Measurements from ENCODE around the gene FARP2.

Gene FARP2

DNA sequence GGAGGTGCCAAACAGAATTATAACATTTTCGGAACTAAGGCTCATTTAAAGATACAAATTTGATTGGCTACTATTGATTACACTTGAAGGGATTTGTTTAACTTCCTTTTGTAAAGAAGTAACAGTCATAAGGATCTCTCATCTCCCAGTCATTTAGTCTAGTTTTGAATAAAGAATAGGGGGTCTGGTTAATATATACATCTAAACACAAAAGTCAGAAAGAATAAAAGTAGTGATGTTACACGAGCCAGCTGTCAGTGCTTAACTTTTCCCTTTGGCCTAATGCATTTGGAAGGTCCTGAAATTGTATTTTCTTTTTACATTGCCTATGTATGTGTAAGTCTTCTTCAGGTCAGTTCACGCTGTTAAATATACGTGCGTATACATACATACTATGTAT is 32.3 kb upstream of the FARP2 start:
- WGBS (ENCODE audit: insufficient coverage), result 80% methylated on average over 1 of the region's 5 CpGs
- DNase-seq, result no peak
- Histone ChIP-seq H3K9me3 (ENCODE audit: control extremely low read depth in 1 of 5, control insufficient read depth in 4 of 5, insufficient read depth in 2 of 5, low read depth in 1 of 5, low read length in 4 of 5) (no peaks in the 10 kb centered on the region), H3K27ac (ENCODE audit: insufficient read depth in 1 of 2, low read depth in 1 of 2, low read length in 2 of 2, poor library complexity in 1 of 2, severe bottlenecking in 2 of 2) (no peak overlapping the region), H3K4me1 (ENCODE audit: control extremely low read depth in 1 of 4, control insufficient read depth in 4 of 4, insufficient read depth in 4 of 4, low read length in 3 of 4) (peaks cover 18 to 46% (median 29%) of the 10 kb centered on the region in 4 experiments), H3K27me3 (replicated peaks in 2 of 5; ENCODE audit: control insufficient read depth in 4 of 5, insufficient read depth in 5 of 5, low read length in 4 of 5) (no peaks in the 10 kb centered on the region), H3K36me3 (ENCODE audit: control insufficient read depth in 4 of 4, insufficient read depth in 4 of 4, low read length in 3 of 4) (peaks cover 5 to 22% (median 17%) of the 10 kb centered on the region in 4 experiments), H3K4me3 (ENCODE audit: control insufficient read depth in 1 of 7, extremely low read depth in 1 of 7, insufficient read depth in 4 of 7, low read depth in 2 of 7, low read length in 6 of 7) (no peak overlapping the region)
- POLR2A ChIA-PET, result interaction anchor here (2.1 kb wide), 1 partner anchor 9 kb away, joined by 5 read pairs; the partner anchor contains the start of genes HDLBP and SEPTIN2
- CTCF ChIA-PET, result interaction anchor here (0.6 to 1.1 kb wide), 2 partner anchors 8 to 60 kb away, joined by 3 read pairs; partner anchors contain the start of genes HDLBP and SEPTIN2

DNA sequence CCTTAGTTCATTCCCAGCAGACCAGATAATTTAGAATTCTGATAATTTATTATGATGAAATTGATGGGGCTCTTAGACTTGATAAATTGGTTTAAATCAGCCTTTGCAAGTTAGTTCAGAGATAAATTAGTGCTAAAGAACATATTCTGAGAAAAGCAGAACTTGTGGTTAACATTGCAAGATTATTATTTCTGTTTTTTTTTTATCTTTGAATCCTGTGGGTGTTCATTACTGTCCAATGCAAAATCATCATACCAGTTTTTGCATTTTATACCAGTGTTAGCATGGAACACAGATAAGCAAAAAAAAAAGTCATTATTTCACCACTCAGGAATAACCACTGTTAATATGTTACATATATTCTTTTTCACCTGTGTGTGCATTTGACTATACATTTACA is 31.3 kb upstream of the FARP2 start:
- Histone ChIP-seq H3K4me1 (ENCODE audit: control extremely low read depth in 1 of 4, control insufficient read depth in 4 of 4, insufficient read depth in 4 of 4, low read length in 3 of 4) (peaks cover 18 to 43% (median 26%) of the 10 kb centered on the region in 4 experiments), H3K27ac (ENCODE audit: insufficient read depth in 1 of 2, low read depth in 1 of 2, low read length in 2 of 2, poor library complexity in 1 of 2, severe bottlenecking in 2 of 2) (no peak overlapping the region), H3K36me3 (ENCODE audit: control insufficient read depth in 4 of 4, insufficient read depth in 4 of 4, low read length in 3 of 4) (peaks cover 5 to 30% (median 18%) of the 10 kb centered on the region in 4 experiments), H3K4me3 (ENCODE audit: control insufficient read depth in 1 of 7, extremely low read depth in 1 of 7, insufficient read depth in 4 of 7, low read depth in 2 of 7, low read length in 6 of 7) (no peak overlapping the region), H3K9me3 (ENCODE audit: control extremely low read depth in 1 of 5, control insufficient read depth in 4 of 5, insufficient read depth in 2 of 5, low read depth in 1 of 5, low read length in 4 of 5) (no peaks in the 10 kb centered on the region), H3K27me3 (replicated peaks in 2 of 5; ENCODE audit: control insufficient read depth in 4 of 5, insufficient read depth in 5 of 5, low read length in 4 of 5) (no peaks in the 10 kb centered on the region)
- DNase-seq, result peak; percentile 52 to 80 (median 70)
- CTCF ChIA-PET, result interaction anchor here (1.1 kb wide), 1 partner anchor 9 kb away, joined by 3 read pairs; the partner anchor contains the start of genes HDLBP and SEPTIN2
- POLR2A ChIA-PET, result interaction anchor here (2.1 kb wide), 1 partner anchor 10 kb away, joined by 5 read pairs; the partner anchor contains the start of genes HDLBP and SEPTIN2

DNA sequence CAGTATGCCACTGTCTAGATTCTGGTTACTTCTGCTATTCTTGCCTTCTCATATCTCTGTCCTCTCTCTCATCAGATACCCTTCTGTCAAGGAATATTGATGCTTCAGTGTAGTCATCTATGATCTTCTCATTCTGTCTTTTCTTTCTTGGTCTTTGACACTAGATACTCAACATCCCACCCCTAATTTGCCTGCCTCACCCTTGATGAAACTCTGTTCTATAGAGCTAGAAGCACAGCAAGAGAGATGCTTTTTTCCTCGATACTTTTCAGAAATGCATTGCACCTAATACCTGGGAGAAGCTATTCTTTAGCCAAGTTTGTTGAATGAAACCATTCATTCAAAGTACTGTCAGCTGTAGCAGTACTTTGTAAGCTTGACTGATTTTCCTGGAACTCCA is 30.8 kb upstream of the FARP2 start:
- Histone ChIP-seq H3K27me3 (replicated peaks in 2 of 5; ENCODE audit: control insufficient read depth in 4 of 5, insufficient read depth in 5 of 5, low read length in 4 of 5) (no peaks in the 10 kb centered on the region), H3K27ac (ENCODE audit: insufficient read depth in 1 of 2, low read depth in 1 of 2, low read length in 2 of 2, poor library complexity in 1 of 2, severe bottlenecking in 2 of 2) (no peak overlapping the region), H3K9me3 (ENCODE audit: control extremely low read depth in 1 of 5, control insufficient read depth in 4 of 5, insufficient read depth in 2 of 5, low read depth in 1 of 5, low read length in 4 of 5) (no peaks in the 10 kb centered on the region), H3K36me3 (ENCODE audit: control insufficient read depth in 4 of 4, insufficient read depth in 4 of 4, low read length in 3 of 4) (peaks cover 5 to 34% (median 19%) of the 10 kb centered on the region in 4 experiments), H3K4me3 (ENCODE audit: control insufficient read depth in 1 of 7, extremely low read depth in 1 of 7, insufficient read depth in 4 of 7, low read depth in 2 of 7, low read length in 6 of 7) (no peak overlapping the region), H3K4me1 (ENCODE audit: control extremely low read depth in 1 of 4, control insufficient read depth in 4 of 4, insufficient read depth in 4 of 4, low read length in 3 of 4) (peaks cover 18 to 42% (median 26%) of the 10 kb centered on the region in 4 experiments)
- no peak for DNase-seq
- ChIA-PET POLR2A (interaction anchor here (2.1 kb wide), 1 partner anchor 10 kb away, joined by 5 read pairs; the partner anchor contains the start of genes HDLBP and SEPTIN2), CTCF (no interaction called here)
- WGBS (ENCODE audit: insufficient coverage), result no CpG with 5 or more reads among the region's 1 CpG

DNA sequence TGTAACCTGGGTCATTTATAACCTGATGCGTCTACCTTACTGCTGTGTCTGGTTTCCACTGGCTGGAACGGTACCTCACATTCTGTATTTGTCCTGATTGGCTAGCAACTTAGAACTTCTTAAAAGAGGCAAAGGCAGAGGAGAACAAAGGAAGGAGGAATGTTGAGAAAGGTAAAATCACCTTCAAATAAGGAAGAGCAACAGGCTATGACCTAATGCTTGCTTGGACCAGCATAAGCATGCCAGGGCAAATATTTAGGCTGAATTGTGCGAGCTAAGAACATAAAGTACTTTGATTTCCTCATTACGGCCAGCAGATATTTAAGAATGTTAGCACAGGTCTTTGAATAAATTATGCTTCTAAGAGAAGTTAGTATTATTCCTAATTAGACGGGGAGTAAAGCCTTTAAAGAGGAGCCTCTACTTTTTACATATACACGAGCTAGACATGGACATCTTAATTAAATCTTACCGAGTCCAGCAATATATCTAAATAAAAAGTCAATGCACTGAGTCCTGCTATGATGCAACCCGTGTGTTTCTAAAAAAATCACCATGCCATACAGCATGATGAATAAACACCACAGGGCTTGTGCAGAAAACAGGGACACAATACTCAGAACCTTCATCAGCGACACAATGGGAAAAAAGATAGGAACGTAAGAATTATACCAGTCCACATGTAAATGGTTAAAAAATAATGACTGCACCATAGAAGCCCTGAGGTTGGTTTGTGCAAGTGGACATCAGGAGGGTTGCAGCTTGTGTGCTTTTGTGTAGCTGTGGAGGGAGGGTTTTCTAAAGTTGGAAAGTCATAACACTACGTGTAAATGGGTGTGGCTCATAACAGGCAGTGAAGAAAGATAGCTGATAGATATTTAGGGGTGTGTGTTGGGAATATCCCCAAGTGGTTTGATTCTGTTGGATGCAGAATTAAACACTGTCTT is 26.1 kb upstream of the FARP2 start:
- POLR2A ChIA-PET, result no interaction called here
- no peak overlapping the region for H3K4me3 ChIP-seq (ENCODE audit: control insufficient read depth in 1 of 7, extremely low read depth in 1 of 7, insufficient read depth in 4 of 7, low read depth in 2 of 7, low read length in 6 of 7)
- peaks cover 7 to 58% (median 33%) of the 10 kb centered on the region in 4 experiments for H3K36me3 ChIP-seq (ENCODE audit: control insufficient read depth in 4 of 4, insufficient read depth in 4 of 4, low read length in 3 of 4)
- no peak overlapping the region for H3K27ac ChIP-seq (ENCODE audit: insufficient read depth in 1 of 2, low read depth in 1 of 2, low read length in 2 of 2, poor library complexity in 1 of 2, severe bottlenecking in 2 of 2)
- DNase-seq, result no peak
- CTCF ChIA-PET, result interaction anchor here (1.1 kb wide), 1 partner anchor 20 kb away, joined by 4 read pairs; no protein-coding TSS in a partner anchor
- H3K27me3 ChIP-seq (replicated peaks in 2 of 5; ENCODE audit: control insufficient read depth in 4 of 5, insufficient read depth in 5 of 5, low read length in 4 of 5), result no peaks in the 10 kb centered on the region
- WGBS (ENCODE audit: insufficient coverage), result 96% methylated on average over 5 of the region's 11 CpGs
- peaks cover 5 to 7% (median 6%) of the 10 kb centered on the region in 4 experiments for H3K4me1 ChIP-seq (ENCODE audit: control extremely low read depth in 1 of 4, control insufficient read depth in 4 of 4, insufficient read depth in 4 of 4, low read length in 3 of 4)
- no peaks in the 10 kb centered on the region for H3K9me3 ChIP-seq (ENCODE audit: control extremely low read depth in 1 of 5, control insufficient read depth in 4 of 5, insufficient read depth in 2 of 5, low read depth in 1 of 5, low read length in 4 of 5)

DNA sequence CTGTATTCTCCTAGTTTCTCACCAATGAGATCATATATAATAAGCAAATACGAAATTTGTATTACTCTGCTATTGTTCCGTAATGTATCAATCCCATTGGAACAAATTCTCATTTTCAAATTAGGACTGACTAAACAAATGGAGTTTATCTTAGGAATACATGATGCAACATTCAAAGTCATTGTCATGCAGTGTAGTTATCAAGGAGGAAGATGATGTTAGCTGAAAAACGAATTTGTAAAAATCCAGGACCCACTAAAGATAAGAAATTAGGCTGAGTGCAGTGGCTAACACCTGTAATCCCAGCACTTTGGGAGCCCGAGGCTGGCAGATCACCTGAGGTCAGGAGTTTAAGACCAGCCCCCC is 25.5 kb upstream of the FARP2 start:
- Histone ChIP-seq H3K4me1 (ENCODE audit: control extremely low read depth in 1 of 4, control insufficient read depth in 4 of 4, insufficient read depth in 4 of 4, low read length in 3 of 4) (peaks cover 0 to under 1% (median 0%) of the 10 kb centered on the region in 4 experiments), H3K36me3 (ENCODE audit: control insufficient read depth in 4 of 4, insufficient read depth in 4 of 4, low read length in 3 of 4) (peaks cover 13 to 65% (median 34%) of the 10 kb centered on the region in 4 experiments)
- POLR2A ChIA-PET, result no interaction called here

DNA sequence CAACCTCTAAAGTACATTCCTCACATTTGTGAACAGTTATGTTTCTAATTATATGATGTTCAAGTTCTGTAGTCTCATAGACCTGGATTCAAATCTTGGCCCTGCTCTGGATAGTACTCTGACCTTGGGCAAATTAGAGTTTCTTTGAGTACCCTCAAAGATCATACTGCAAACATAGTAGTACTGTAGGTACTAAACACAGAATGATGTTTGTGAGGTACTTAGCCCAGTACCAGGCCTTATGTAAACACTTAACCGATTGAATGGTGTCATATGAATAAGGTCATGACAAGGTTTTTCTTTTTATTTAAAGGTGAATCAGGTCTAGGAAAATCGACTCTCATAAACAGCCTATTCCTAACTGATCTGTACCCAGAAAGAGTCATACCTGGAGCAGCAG is 21.3 kb upstream of the FARP2 start:
- ChIA-PET POLR2A (no interaction called here), CTCF (interaction anchor here (0.9 kb wide), 1 partner anchor 11 kb away, joined by 3 read pairs; no protein-coding TSS in a partner anchor)
- Histone ChIP-seq H3K4me1 (ENCODE audit: control extremely low read depth in 1 of 4, control insufficient read depth in 4 of 4, insufficient read depth in 4 of 4, low read length in 3 of 4) (no peaks in the 10 kb centered on the region), H3K4me3 (ENCODE audit: control insufficient read depth in 1 of 7, extremely low read depth in 1 of 7, insufficient read depth in 4 of 7, low read depth in 2 of 7, low read length in 6 of 7) (no peak overlapping the region), H3K36me3 (ENCODE audit: control insufficient read depth in 4 of 4, insufficient read depth in 4 of 4, low read length in 3 of 4) (peaks cover 19 to 71% (median 44%) of the 10 kb centered on the region in 4 experiments), H3K27me3 (replicated peaks in 2 of 5; ENCODE audit: control insufficient read depth in 4 of 5, insufficient read depth in 5 of 5, low read length in 4 of 5) (no peaks in the 10 kb centered on the region), H3K9me3 (ENCODE audit: control extremely low read depth in 1 of 5, control insufficient read depth in 4 of 5, insufficient read depth in 2 of 5, low read depth in 1 of 5, low read length in 4 of 5) (no peaks in the 10 kb centered on the region), H3K27ac (ENCODE audit: insufficient read depth in 1 of 2, low read depth in 1 of 2, low read length in 2 of 2, poor library complexity in 1 of 2, severe bottlenecking in 2 of 2) (no peak overlapping the region)
- DNase-seq, result no peak
- 100% methylated on average over 1 of the region's 2 CpGs for WGBS (ENCODE audit: insufficient coverage)

More for the DNA sequence above, 25.5 kb upstream of the FARP2 start:
- CTCF ChIA-PET, result interaction anchor here (1.1 kb wide), 1 partner anchor 20 kb away, joined by 4 read pairs; no protein-coding TSS in a partner anchor
- no peak for DNase-seq
- WGBS (ENCODE audit: insufficient coverage), result 100% methylated on average over 2 of the region's 4 CpGs
- no peak overlapping the region for H3K4me3 ChIP-seq (ENCODE audit: control insufficient read depth in 1 of 7, extremely low read depth in 1 of 7, insufficient read depth in 4 of 7, low read depth in 2 of 7, low read length in 6 of 7)
- H3K27me3 ChIP-seq (replicated peaks in 2 of 5; ENCODE audit: control insufficient read depth in 4 of 5, insufficient read depth in 5 of 5, low read length in 4 of 5), result no peaks in the 10 kb centered on the region
- H3K9me3 ChIP-seq (ENCODE audit: control extremely low read depth in 1 of 5, control insufficient read depth in 4 of 5, insufficient read depth in 2 of 5, low read depth in 1 of 5, low read length in 4 of 5), result no peaks in the 10 kb centered on the region
- H3K27ac ChIP-seq (ENCODE audit: insufficient read depth in 1 of 2, low read depth in 1 of 2, low read length in 2 of 2, poor library complexity in 1 of 2, severe bottlenecking in 2 of 2), result no peak overlapping the region

All from common myeloid progenitor, CD34-positive (primary cell).